Small intestine (tissue), 7 donors: ENCODE measurements around the gene ARHGEF25. TPM values are rescaled to one million over a fixed set of nuclear protein-coding genes. Genes with fewer than 3 reads are reported as not detected.

Experiments used
- DNase-seq, 2 donors: peaks; one replicate each; pipeline versions ENCODE4 v3.0.0 to v3.0.0-alpha.2; 2013
- FAIRE-seq: peaks from 2 replicates; lab custom pipeline; 2012; peaks lifted over from hg19 to GRCh38; lab: Jason Lieb, UNC
- H3K27ac ChIP-seq, 3 donors: one replicate each; pipeline ENCODE4 v1.5.1; 2013; ENCODE audit warnings: low read length in 2 of 3, mild to moderate bottlenecking in 2 of 3, control low read depth in 1 of 3, inconsistent platforms in 1 of 3, low read depth in 1 of 3, moderate library complexity in 1 of 3
- H3K27me3 ChIP-seq, 3 donors: one replicate each; pipeline ENCODE4 v1.6.1; 2013; ENCODE audit warnings: low read length in 3 of 3, inconsistent platforms in 1 of 3; ENCODE audit not compliant: control insufficient read depth in 3 of 3, insufficient read depth in 3 of 3
- H3K36me3 ChIP-seq, 3 donors: one replicate each; pipeline ENCODE4 v1.6.1; 2013; ENCODE audit warnings: low read length in 3 of 3, inconsistent platforms in 1 of 3, low read depth in 1 of 3, mild to moderate bottlenecking in 1 of 3, moderate library complexity in 1 of 3; ENCODE audit not compliant: control insufficient read depth in 3 of 3, insufficient read depth in 2 of 3
- H3K4me1 ChIP-seq, 3 donors: one replicate each; pipeline ENCODE4 v1.6.1; 2013; ENCODE audit warnings: low read length in 2 of 3, inconsistent platforms in 1 of 3, low read depth in 1 of 3, mild to moderate bottlenecking in 1 of 3, moderate library complexity in 1 of 3; ENCODE audit not compliant: control insufficient read depth in 3 of 3, insufficient read depth in 2 of 3
- H3K4me3 ChIP-seq, 3 donors: one replicate each; pipeline ENCODE4 v1.5.1; 2013; ENCODE audit warnings: low read length in 3 of 3, control low read depth in 1 of 3, inconsistent platforms in 1 of 3, low read depth in 1 of 3, mild to moderate bottlenecking in 1 of 3, moderate library complexity in 1 of 3
- H3K9me3 ChIP-seq, 2 donors: one replicate each; pipeline ENCODE4 v1.6.1; 2013; ENCODE audit warnings: low read depth in 1 of 2, low read length in 1 of 2; ENCODE audit not compliant: control insufficient read depth in 2 of 2, insufficient read depth in 1 of 2
- WGBS, 3 donors: extraction: QIAGEN DNeasy Blood & Tissue Kit; methylation state at CpG; one replicate each; pipeline ENCODE4 v1.1.7; 2013; 5-methylcytosine and 5-hydroxymethylcytosine counted together
- polyA plus RNA-seq, 4 donors: library from polyadenylated mRNA; stranded (reverse) in 3 of 4; unstranded in 1 of 4; fragments of 200-250 nt in 3 of 4; fragments of 120-200 nt in 1 of 4; gene quantifications; one replicate each; pipeline versions ENCODE4 v1.2.1 to v1.2.3, GENCODE V29; 2013
- donor health status: healthy with polysubstance abuse.
- donor health status: control.
- donor health status: control.
- donor health status: Bipolar disorder and iron deficiency.
- donor health status: healthy.

ARHGEF25 gene
- polyA plus RNA-seq, 4 donors = 4.6 to 11.8 (median 6.0) TPM; not detected in 1

DNA sequence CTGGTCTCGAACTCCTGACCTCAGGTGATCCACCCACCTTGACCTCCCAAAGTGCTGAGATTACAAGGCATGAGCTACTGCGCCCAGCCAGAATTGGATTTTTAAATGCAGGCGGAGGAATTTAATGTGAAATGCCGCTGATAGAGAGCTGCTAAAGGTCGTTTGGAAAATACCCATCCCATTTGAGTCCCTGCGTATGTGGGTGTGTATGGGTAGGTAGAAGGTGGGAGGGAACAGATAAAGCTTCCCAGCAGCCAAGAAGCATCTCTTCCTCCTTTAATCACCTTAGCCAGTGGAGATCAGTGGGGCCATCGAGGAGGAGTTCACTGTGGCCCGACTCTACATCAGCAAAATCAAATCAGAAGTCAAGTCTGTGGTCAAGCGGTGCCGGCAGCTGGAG is 36.4 kb upstream of the ARHGEF25 start:
- WGBS, 3 donors = 77 to 83% (median 78%) methylated on average over 10 of the region's 10 CpGs
- Histone ChIP-seq H3K4me1 (peaks cover 0 to 14% (median 0%) of the 10 kb centered on the region in 3 donors), H3K27ac (no peak overlapping the region), H3K27me3 (peaks cover 0 to 2% (median 2%) of the 10 kb centered on the region in 3 donors), H3K4me3 (no peak overlapping the region), H3K36me3 (no peaks in the 10 kb centered on the region), H3K9me3 (no peaks in the 10 kb centered on the region)
- FAIRE-seq = no peak
- DNase-seq = no peak

DNA sequence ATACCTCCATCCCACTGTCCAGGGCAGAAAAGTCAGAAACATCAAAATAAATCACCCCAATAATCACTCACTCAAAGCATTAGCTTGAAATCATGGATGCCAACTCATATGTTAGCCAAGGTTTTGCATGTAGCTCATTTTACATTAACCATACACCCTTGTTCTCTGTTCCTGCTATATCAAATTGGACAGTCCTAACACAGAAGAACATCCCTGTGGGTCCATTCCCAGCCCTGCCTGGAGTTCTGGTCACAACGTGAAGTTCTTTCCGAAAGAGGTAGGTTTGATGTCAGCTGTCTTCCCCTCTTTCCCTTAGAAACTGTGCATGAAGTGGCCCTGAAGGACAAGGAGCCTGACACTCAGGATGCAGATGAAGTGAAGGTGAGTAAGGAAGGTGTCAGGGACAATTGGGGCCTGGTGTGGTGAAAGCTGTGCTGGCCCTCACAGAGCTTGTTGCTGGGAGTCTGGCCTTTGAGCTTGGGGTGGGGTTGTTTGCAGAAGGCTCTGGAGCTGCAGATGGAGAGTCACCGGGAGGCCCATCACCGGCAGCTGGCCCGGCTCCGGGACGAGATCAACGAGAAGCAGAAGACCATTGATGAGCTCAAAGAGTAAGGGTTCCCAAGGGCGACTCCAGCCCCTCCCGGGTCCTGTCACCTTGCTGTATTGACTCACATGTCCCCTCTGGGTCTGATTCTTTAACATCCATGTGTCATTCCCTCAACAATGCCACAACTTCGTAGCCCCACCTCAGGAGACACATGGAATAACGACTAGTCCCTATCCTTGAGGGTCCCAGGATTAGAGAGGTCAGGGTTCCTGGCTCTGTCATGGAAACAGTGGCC is 35.2 kb upstream of the ARHGEF25 start:
- WGBS, 3 donors = 34 to 70% (median 52%) methylated on average over 12 of the region's 12 CpGs
- Histone ChIP-seq H3K27ac (peak overlapping the region in 1 of 3 donors; percentile 10), H3K36me3 (no peaks in the 10 kb centered on the region), H3K4me3 (no peak overlapping the region), H3K27me3 (no peaks in the 10 kb centered on the region), H3K9me3 (no peaks in the 10 kb centered on the region), H3K4me1 (peaks cover 0 to 22% (median 0%) of the 10 kb centered on the region in 3 donors)
- DNase-seq (peak; percentile 34 to 67), FAIRE-seq (no peak)

DNA sequence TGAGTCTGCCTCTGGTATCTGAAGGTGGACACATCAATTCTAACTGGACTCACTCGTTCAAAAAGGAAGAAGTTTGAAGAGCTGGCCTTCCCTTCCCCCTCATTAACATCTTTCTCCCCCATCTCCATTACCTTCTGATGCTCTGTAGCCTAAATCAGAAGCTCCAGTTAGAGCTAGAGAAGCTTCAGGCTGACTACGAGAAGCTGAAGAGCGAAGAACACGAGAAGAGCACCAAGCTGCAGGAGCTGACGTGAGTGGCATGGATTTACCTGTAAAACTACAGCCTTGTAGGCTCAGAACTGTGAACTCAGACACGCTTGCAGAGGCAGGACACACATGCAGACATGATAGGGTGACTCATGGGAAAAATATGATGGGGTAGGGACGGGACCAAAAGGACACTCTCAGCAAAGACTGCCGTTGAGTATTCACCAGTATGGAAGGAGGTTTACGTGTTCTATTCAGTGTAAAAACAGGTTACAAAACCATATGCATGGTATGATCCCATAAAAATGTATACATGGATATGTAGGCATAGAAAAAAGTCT is 34.5 kb upstream of the ARHGEF25 start:
- no peak overlapping the region for H3K4me3 ChIP-seq
- 75 to 77% (median 76%) methylated on average over 9 of the region's 9 CpGs for WGBS, 3 donors
- peak overlapping the region in 1 of 3 donors; percentile 10 for H3K27ac ChIP-seq
- H3K4me1 ChIP-seq = peaks cover 0 to 22% (median 0%) of the 10 kb centered on the region in 3 donors
- DNase-seq = peak in 1 of 2 donors; percentile 22
- H3K36me3 ChIP-seq = no peaks in the 10 kb centered on the region
- H3K9me3 ChIP-seq = no peaks in the 10 kb centered on the region
- no peaks in the 10 kb centered on the region for H3K27me3 ChIP-seq
- FAIRE-seq = no peak

DNA sequence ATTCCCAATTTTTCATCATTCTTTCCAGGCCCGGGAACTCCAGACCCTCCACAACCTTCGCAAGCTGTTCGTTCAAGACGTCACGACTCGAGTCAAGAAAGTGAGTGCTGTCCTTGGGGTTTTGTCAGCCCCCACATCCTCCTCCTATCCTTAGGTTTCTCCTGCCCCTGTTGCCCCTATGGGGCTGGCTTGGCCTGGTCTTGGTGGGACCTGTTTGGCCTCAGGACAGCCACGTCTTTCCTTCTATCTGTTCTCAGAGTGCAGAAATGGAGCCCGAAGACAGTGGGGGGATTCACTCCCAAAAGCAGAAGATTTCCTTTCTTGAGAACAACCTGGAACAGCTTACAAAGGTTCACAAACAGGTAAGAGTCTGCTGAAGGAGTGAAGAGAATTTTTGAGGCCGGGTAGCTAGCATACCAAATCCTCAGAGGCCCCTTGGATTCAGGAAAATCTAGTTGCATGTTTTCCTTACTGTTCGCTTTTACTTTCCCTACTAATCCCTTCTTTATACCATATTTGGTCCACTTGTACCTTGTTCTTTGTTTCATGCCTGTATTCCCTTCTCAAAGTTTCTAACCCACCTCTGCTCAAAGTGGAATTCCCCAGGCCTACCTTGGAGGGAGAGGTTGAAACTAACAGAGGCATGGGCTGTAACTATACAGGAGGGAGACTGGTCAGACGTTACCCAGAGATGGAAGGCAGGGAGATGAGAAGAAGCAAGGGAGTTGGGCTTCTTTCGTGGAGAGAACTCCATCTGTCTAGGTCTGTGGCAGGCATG is 33.1 kb upstream of the ARHGEF25 start:
- WGBS, 3 donors = 87 to 91% (median 88%) methylated on average over 12 of the region's 12 CpGs
- no peak for FAIRE-seq
- H3K36me3 ChIP-seq = no peaks in the 10 kb centered on the region

DNA sequence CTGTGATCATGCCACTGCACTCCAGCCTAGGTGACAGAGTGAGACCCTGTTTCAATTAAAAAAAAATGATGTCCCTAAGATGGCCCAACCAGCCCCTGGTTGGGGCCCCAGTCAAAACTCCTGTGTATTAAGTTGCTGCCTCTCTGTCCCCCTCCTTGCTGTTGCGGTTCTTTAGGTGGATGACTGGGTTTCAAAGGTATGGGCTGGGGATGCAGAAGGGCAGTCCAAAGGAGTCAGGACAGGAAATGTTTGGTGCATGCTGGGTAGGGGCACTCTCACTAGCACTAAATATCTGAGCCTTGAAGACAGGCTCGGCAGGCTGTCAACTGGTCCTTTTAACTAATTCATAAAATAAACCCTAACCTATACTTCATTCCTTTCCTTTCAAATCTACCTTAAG is 32.2 kb upstream of the ARHGEF25 start:
- DNase-seq (no peak), FAIRE-seq (no peak)
- 88 to 92% (median 92%) methylated on average over 2 of the region's 2 CpGs for WGBS, 3 donors
- H3K4me1 ChIP-seq = peaks cover 0 to 22% (median 0%) of the 10 kb centered on the region in 3 donors
- H3K36me3 ChIP-seq = no peaks in the 10 kb centered on the region
- no peak overlapping the region for H3K4me3 ChIP-seq
- no peak overlapping the region for H3K27ac ChIP-seq
- no peaks in the 10 kb centered on the region for H3K9me3 ChIP-seq
- H3K27me3 ChIP-seq = peaks cover 0 to 12% (median 0%) of the 10 kb centered on the region in 3 donors

More for the DNA sequence above, 33.1 kb upstream of the ARHGEF25 start:
- H3K4me1 ChIP-seq = peaks cover 0 to 22% (median 0%) of the 10 kb centered on the region in 3 donors
- H3K27me3 ChIP-seq = peaks cover 0 to 8% (median 0%) of the 10 kb centered on the region in 3 donors
- no peaks in the 10 kb centered on the region for H3K9me3 ChIP-seq
- H3K27ac ChIP-seq = no peak overlapping the region
- no peak overlapping the region for H3K4me3 ChIP-seq
- DNase-seq = no peak

DNA sequence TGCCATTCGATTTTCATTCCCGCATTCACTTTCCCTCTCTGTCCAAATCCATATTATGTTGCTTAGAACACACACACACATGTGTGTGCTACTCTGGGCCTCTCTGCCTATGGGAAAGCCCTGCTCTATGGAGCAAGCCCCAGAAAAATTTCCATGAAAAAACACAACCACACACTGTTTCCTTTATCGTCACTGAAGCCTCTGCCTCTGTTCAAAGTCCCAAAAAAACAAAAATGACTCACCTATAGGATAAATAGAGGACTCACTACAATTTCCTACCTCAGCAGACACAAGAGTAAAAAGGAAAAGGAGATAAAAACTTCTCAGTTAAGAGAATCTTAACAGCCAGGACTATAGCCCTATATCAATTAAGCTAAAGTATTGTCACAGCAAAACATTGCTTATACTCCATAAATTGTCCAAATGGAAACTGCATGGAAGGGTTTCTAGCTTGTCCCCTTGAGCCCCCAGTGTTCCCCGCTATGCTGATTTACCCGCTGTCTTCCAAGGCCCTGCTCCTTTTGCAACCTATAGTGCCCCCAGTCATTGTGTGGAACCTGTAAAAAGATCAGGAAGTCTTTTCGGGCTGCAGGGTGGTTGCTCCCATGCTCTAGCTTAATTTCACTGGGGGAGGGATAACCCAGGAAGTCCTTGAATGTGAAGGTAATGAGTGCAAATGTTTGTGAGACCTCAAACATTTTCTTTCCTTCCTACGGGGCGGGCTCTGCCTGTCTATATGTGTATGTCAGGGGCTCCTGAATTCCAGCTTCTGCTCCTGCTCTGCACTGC is 31.4 kb upstream of the ARHGEF25 start:
- Histone ChIP-seq H3K4me1 (peaks cover 0 to 22% (median 0%) of the 10 kb centered on the region in 3 donors), H3K4me3 (no peak overlapping the region), H3K36me3 (no peaks in the 10 kb centered on the region), H3K9me3 (no peaks in the 10 kb centered on the region), H3K27me3 (peaks cover 0 to 18% (median 0%) of the 10 kb centered on the region in 3 donors), H3K27ac (peak overlapping the region in 1 of 3 donors; percentile 52)
- no peak for FAIRE-seq
- WGBS, 3 donors = 45 to 78% (median 70%) methylated on average over 8 of the region's 8 CpGs
- peak; percentile 47 to 64 for DNase-seq

DNA sequence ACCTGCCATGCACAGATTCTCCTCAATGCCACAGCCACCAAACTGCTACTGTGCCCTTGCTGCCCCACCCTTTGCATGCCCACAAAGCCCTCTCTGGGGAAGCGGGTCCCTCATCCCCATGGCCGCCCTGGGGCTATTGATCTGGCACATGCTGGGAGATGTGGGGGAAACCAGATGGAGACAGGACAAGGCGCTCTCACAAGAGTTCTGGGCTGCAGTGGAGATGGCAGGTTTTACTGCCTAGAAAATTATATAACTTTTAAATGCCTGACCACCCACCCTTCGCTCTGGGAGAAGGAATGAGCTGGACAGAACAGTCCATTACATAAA is 30.8 kb upstream of the ARHGEF25 start:
- no peaks in the 10 kb centered on the region for H3K36me3 ChIP-seq
- H3K4me1 ChIP-seq = peaks cover 0 to 22% (median 0%) of the 10 kb centered on the region in 3 donors
- 91 to 93% (median 92%) methylated on average over 4 of the region's 4 CpGs for WGBS, 3 donors
- H3K27me3 ChIP-seq = peaks cover 0 to 20% (median 0%) of the 10 kb centered on the region in 3 donors
- no peaks in the 10 kb centered on the region for H3K9me3 ChIP-seq
- no peak overlapping the region for H3K27ac ChIP-seq
- no peak overlapping the region for H3K4me3 ChIP-seq
- FAIRE-seq = no peak
- no peak for DNase-seq
